ENCODE results near the gene PLCG2.
"Not testable (repeated sequence)": the region's sequence is repeated elsewhere in the genome, so short reads cannot be mapped to it uniquely, and the experiment has no call there.

Gene PLCG2

GRCh38 chr16:81792828-81793227 lies 13.7 kb downstream of the PLCG2 start:
- no peak for DNase-seq

DNA sequence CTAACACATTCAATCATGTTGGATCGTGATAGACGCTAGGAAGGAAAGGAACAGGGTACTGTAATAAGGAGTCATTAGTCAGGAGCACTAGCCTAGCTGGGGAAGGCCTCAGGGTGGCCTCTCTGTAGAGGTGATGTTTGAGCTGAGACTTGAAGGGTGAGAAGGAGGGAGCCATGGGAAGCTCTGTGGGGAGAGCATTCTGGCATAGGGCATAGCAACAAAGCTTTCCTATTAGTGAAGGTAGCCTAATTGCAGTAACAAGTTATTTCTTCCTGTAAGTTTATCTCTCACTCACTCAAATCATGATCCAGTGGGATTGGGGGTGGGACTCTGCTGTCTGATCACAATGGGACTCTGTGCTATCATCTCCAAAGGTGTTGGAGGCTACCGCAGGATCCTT lies 16.1 kb downstream of the PLCG2 start:
- no peak for DNase-seq

DNA sequence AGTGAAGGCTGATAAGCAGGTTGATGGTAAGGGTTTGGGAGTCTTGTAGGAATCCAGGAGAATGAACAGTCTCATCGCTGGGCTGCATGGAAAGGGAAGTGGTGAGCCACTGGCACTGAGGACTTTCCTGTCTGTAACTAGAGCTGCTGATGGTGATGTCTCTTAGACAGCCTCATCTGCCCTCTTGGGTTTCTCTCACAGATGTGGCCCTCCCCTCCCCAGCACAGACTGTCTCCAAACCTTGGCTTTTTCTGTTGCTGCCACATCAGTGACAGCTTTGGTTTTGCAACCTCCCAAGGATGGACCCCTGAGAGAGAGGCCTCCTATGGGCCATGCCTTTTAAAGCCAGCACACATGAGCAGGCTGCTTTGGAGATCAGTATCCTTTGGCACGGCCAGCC lies 16.9 kb downstream of the PLCG2 start:
- DNase-seq, result no peak

DNA sequence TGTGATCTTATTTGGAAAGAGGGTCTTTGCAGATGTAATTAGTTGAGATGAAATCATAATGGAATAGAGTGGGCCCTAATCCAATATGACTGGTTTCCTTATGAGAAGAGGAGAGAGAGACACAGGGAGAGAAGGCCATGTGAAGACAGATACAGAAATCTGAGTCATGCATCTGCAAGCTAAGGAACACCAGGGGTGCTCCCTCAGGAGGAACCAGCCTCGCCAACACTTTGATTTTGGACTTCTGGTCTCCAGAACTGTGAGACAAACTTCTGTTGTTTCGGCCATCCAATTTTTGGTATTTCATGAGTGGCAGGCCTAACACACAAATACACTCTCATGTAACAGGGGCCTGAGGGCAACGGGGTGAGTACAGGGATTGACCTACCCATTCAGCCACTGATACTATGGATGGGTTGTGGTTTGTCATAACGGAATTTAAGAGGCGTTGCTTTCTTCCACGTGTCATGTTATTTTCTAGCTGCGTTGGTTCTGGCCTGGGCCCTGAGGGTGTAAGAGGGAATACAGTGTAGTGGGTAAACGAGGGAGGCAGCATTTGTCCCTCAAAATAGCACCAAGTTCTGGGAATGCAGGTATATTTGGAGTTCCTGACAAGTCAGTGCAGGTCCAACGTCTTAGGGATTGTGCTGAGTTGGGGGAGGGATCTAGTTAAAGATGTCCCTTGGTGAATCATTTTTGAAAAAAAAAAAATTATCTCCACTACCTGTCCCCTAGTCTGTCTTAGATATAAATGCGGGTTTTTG lies 17.7 kb downstream of the PLCG2 start:
- DNase-seq, result no peak

GRCh38 chr16:81797443-81797842 lies 18.4 kb downstream of the PLCG2 start:
- no peak for DNase-seq

- no peak for DNase-seq
Measured at GRCh38 chr16:81798311-81799137, 19.4 kb downstream of the PLCG2 start.

DNA sequence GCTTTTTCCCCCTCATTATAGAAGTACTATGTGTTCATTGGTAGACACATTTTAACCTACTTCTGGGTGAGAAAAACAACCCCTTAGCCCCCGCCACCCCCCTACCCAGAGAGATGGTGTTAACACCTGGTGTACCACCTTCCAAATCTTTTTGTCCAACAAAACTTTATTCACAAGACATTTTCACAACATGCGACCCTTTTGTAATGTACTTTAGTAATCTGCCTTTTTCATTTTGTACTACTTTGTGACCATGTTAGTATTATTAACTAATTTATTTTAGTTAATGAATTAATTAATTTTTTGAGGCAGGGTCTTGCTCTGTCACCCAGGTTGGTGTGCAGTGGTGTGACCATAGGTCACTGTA lies 20.0 kb downstream of the PLCG2 start:
- DNase-seq, result no peak

- not testable (repeated sequence) for DNase-seq
Measured at GRCh38 chr16:81801724-81802123, 22.6 kb downstream of the PLCG2 start.

DNA sequence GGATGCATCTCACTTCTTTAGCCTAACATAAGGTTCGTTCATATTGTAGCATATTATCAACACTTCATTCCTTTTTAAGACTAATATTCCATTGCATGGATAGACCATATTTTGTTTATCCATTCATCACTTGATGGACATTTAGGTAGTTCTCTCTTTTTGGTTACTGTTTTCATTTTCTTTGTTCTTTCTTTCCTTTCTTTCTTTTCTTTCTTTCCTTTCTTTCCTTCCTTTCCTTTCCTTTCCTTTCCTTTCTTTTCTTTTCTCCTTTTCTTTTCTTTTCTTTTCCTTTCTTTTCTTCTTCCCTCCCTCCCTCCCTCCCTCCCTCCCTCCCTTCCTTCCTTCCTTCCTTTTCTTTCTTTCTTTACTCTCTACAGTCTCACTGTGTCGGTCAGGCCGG lies 24.2 kb downstream of the PLCG2 start:
- no peak for DNase-seq

- no peak for DNase-seq
Measured at GRCh38 chr16:81804134-81804610, 25.1 kb downstream of the PLCG2 start.

DNA sequence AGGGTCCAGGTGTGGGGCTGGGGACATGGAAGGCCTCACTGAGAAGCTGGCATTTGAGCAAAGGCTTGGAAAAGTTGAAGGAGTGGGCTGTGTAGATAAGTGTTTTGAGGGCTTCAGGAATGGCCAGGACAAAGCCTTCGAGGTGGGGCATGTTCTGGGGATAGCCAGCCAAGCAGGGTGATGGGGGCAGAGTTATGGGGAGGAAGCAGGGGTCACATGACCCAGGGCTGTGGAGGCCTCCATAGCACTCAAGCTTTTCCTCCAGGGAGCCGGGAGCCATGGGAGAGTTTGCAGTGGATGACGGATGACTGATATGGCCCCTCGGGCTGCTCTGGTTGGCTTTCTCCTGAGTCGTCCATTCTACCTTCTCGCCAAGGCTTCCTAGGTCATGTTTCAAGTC lies 27.6 kb downstream of the PLCG2 start:
- DNase-seq, result no peak

DNA sequence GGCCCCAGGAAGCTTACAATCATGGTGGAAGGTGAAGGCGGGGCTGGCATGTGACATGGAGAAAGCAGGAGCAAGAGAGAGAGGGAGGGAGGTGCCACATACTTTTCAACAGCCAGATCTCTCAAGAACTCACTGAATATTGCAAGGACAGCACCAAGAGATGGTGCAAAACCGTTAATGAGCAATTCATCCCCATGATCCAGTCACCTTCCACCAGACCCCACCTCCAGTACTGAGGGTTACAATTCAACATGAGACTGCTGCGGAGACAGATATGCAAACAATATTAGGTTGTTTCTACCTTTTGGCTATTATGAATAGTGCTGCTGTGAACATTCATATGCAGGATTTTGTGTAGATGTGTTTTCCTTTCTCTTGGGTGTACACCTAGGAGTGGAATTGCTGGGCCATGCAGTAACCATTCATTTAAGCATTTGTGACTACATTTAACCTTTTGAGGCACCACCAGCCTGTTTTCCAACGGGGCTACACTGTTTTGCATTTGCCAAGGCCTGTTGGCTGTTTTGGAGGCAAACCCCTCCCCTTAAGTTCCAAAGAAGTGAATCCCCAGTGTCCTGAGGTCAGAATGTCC lies 28.8 kb downstream of the PLCG2 start:
- no peak for DNase-seq

GRCh38 chr16:81808933-81809480 lies 29.9 kb downstream of the PLCG2 start:
- no peak for DNase-seq

GRCh38 chr16:81809567-81809966 lies 30.5 kb downstream of the PLCG2 start:
- no peak for DNase-seq

GRCh38 chr16:81810361-81810760 lies 31.3 kb downstream of the PLCG2 start:
- DNase-seq, result no peak

GRCh38 chr16:81810894-81811538 lies 31.9 kb downstream of the PLCG2 start:
- no peak for DNase-seq

DNA sequence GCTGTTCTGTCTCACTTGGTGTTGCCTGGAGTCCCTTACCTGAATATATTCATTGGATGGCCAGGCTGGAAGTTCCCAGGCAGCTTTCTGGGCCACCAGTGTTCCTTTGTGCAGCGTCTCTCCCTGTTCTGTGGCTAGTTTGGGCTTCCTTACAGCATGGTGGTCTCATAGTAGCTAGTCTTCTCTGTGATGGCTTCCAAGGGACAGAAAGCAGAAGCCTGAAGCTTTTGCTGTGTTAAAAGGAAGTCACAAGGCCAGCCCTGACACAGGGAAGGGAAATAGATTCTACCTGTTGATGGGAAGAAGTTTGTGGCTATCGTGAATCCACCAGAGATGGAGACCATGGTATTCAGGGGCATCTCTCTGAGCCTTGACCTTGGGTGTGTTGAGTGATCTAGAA lies 34.6 kb downstream of the PLCG2 start:
- no peak for DNase-seq

DNA sequence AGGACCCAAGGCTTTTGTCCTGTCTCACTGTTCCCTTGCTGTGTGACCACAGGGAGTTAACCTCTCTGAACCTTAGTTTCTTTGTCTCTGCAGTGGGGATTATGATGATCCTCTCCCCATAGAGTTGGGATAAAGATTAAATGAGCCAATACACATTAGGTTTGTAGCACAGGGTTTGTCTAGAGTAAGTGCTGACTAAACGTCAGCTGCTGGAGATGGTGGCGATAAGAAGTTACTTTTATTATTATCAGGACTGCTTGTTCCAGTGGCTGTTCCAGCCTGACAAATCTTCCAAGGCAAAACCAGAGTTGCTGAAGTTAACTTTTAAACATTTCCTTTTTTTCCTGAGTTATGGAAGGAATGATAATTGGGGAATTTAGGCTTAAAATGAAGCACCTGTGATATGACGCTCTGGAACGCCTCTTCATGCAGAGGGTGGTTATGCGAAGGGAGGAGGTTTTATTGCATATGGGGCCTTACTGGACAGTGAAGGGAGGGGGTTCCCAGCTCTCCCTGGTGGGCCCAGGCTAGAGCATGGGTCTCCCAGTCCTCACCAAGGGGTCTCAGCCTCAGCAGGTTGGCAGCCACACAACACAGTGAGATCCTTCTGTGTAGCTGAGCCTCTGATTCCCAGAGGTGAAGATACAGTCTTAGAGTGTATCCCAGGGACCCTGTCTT lies 35.8 kb downstream of the PLCG2 start:
- no peak for DNase-seq

DNA sequence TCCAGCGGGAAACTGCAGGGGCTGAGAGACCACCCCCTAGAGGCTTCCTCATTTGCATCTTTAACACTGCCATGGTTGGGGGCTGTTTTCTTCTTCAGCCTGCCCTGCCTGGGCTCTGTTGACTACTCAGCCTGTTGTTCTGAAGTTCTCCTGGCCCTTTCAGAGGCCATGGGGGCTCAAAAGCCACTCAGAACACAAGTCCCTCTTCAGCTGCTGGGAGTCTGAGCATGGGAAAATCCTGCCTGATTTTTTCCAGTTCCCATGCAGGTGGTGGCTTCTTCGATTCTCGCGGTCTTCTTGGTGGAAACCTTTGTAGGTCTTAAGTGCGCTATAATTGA lies 36.3 kb downstream of the PLCG2 start:
- DNase-seq, result no peak

DNA sequence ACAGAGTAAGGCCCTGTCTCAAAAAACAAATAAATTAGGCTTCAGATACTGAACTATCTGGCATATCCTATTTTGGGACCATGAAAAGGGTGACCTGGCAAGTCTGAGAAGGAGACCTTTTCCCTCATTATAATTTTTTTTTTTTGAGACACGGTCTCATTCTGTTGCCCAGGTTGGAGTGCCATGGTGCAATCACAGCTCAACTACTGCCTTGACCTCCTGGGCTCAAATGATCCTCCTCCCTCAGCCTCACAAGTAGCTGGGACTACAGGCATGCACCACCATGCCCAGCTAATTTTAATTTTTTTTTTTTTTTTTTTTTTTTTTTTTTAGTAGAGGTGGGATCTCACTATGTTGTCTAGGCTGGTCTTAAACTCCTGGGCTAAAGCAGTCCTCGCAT lies 37.3 kb downstream of the PLCG2 start:
- DNase-seq, result no peak

- DNase-seq, result no peak
Measured at GRCh38 chr16:81816793-81817210, 37.7 kb downstream of the PLCG2 start.

- no peak for DNase-seq
Measured at GRCh38 chr16:81817296-81817695, 38.2 kb downstream of the PLCG2 start.
